H1 (cell line): ENCODE data around the gene KRTAP4-2. TPM values are rescaled to one million over a fixed set of nuclear protein-coding genes. Genes with fewer than 3 reads are reported as not detected.

Experiments used
- CTCF ChIA-PET: fragments of 300-600 bp; sonication (Branson Sonifier 250); formaldehyde crosslinking; loops from one replicate; lab custom pipeline; 2021; ENCODE audit not compliant: partially characterized antibody; lab: Charles Lee
- POLR2A ChIA-PET: fragments of 300-600 bp; sonication (Branson Sonifier 250); formaldehyde crosslinking; loops from one replicate; lab custom pipeline; 2021; ENCODE audit warnings: inconsistent platforms; ENCODE audit not compliant: partially characterized antibody; lab: Charles Lee
- DNase-seq, 2 experiments: peaks; one replicate each; pipeline versions ENCODE4 v3.0.0 to v3.0.0-alpha.2; 2010 to 2022; ENCODE audit warnings: low spot score in 2 of 2, low read depth in 1 of 2, mixed read lengths in 1 of 2
- FAIRE-seq: peaks from 2 replicates; lab custom pipeline; 2011; peaks lifted over from hg19 to GRCh38; lab: Jason Lieb, UNC
- H2AFZ ChIP-seq: 2 replicates; pipeline ENCODE4 v1.8.1; 2012; ENCODE audit warnings: low read length, inconsistent platforms
- H2AK5ac ChIP-seq: 2 replicates; pipeline ENCODE4 v1.6.1; 2013; ENCODE audit warnings: low read depth, low read length
- H2BK120ac ChIP-seq: replicated peaks from 2 replicates; pipeline ENCODE3; 2013; ENCODE audit warnings: low read depth, low read length, inconsistent platforms
- H2BK12ac ChIP-seq: 2 replicates; pipeline ENCODE4 v1.6.1; 2013; ENCODE audit warnings: low read depth, low read length
- H2BK15ac ChIP-seq: 2 replicates; pipeline ENCODE4 v1.6.1; 2013; ENCODE audit warnings: low read length
- H2BK20ac ChIP-seq: 2 replicates; pipeline ENCODE4 v1.6.1; 2013; ENCODE audit warnings: low read length
- H2BK5ac ChIP-seq: 2 replicates; pipeline ENCODE4 v1.6.1; 2013; ENCODE audit warnings: low read depth, low read length
- H3K14ac ChIP-seq: 2 replicates; pipeline ENCODE4 v1.6.1; 2013; ENCODE audit warnings: inconsistent platforms; ENCODE audit not compliant: insufficient read length
- H3K18ac ChIP-seq: 2 replicates; pipeline ENCODE4 v1.6.1; 2013; ENCODE audit warnings: low read length; ENCODE audit errors: extremely low read depth
- H3K23ac ChIP-seq: 2 replicates; pipeline ENCODE4 v1.6.1; 2013; ENCODE audit warnings: inconsistent platforms; ENCODE audit not compliant: insufficient read length
- H3K23me2 ChIP-seq: 2 replicates; pipeline ENCODE4 v1.6.1; 2013; ENCODE audit warnings: low read depth, low read length
- H3K27ac ChIP-seq: 2 replicates; pipeline ENCODE4 v1.6.1; 2011; ENCODE audit warnings: low read depth, low read length, inconsistent platforms
- H3K27me3 ChIP-seq, 4 experiments: replicated peaks in 1 of 4; 1 replicate in 1 of 4; 2 replicates in 3 of 4; pipeline versions ENCODE4 v1.6.1 to v1.8.1; 2011 to 2013; ENCODE audit warnings: low read length in 3 of 4, mild to moderate bottlenecking in 3 of 4, inconsistent platforms in 2 of 4, mixed read lengths in 2 of 4, moderate library complexity in 1 of 4; ENCODE audit not compliant: control insufficient read depth in 3 of 4, insufficient read depth in 3 of 4; ENCODE audit errors: extremely low read depth in 1 of 4
- H3K36me3 ChIP-seq, 4 experiments: 2 replicates each; pipeline versions ENCODE4 v1.6.1 to v1.8.1; 2011 to 2013; ENCODE audit warnings: mild to moderate bottlenecking in 4 of 4, low read length in 3 of 4, moderate library complexity in 2 of 4, control low read depth in 1 of 4, inconsistent platforms in 1 of 4; ENCODE audit not compliant: insufficient read depth in 4 of 4, control insufficient read depth in 2 of 4
- H3K4ac ChIP-seq: replicated peaks from 2 replicates; pipeline ENCODE3; 2013; ENCODE audit warnings: low read length, low read depth, mixed read lengths, inconsistent platforms; ENCODE audit not compliant: insufficient read length
- H3K4me1 ChIP-seq, 4 experiments: replicated peaks in 1 of 4; 1 replicate in 1 of 4; 2 replicates in 3 of 4; pipeline versions ENCODE4 v1.6.1 to v1.8.1; 2011 to 2013; ENCODE audit warnings: low read length in 3 of 4, inconsistent platforms in 2 of 4, mixed read lengths in 1 of 4; ENCODE audit not compliant: insufficient read depth in 4 of 4, control insufficient read depth in 3 of 4
- H3K4me2 ChIP-seq, 2 experiments: 2 replicates each; pipeline versions ENCODE4 v1.6.1 to v1.8.1; 2011 to 2013; ENCODE audit warnings: low read depth in 2 of 2, low read length in 2 of 2, control low read depth in 1 of 2, inconsistent platforms in 1 of 2, mild to moderate bottlenecking in 1 of 2; ENCODE audit not compliant: insufficient read depth in 1 of 2
- H3K4me3 ChIP-seq, 4 experiments: fragments of 200-600, 300-600 bp in 1 of 4; sonication (generic), shearing (Covaris generic), sonication (Bioruptor Twin) in 1 of 4; 2 replicates each; pipeline versions ENCODE4 v1.5.1 to v1.8.1; 2011 to 2016; ENCODE audit warnings: low read length in 4 of 4, low read depth in 3 of 4, control low read depth in 2 of 4, inconsistent platforms in 2 of 4, mild to moderate bottlenecking in 2 of 4, mixed read lengths in 1 of 4, moderate library complexity in 1 of 4; ENCODE audit not compliant: insufficient read depth in 2 of 4; ENCODE audit errors: extremely low read depth in 1 of 4
- H3K56ac ChIP-seq: replicated peaks from 2 replicates; pipeline ENCODE3; 2013; ENCODE audit warnings: low read depth, mild to moderate bottlenecking, mixed read lengths, low read length, inconsistent platforms; ENCODE audit not compliant: insufficient read length
- H3K79me1 ChIP-seq: 2 replicates; pipeline ENCODE4 v1.6.1; 2013; ENCODE audit warnings: low read depth, low read length, control low read depth
- H3K79me2 ChIP-seq, 2 experiments: 2 replicates each; pipeline versions ENCODE4 v1.6.1 to v1.8.1; 2012 to 2013; ENCODE audit warnings: low read length in 2 of 2, mild to moderate bottlenecking in 2 of 2, inconsistent platforms in 1 of 2; ENCODE audit not compliant: insufficient read depth in 2 of 2, control insufficient read depth in 1 of 2
- H3K9ac ChIP-seq, 4 experiments: replicated peaks in 1 of 4; 1 replicate in 1 of 4; 2 replicates in 3 of 4; pipeline versions ENCODE4 v1.6.1 to v1.8.1; 2011 to 2013; ENCODE audit warnings: low read depth in 3 of 4, low read length in 3 of 4, control low read depth in 2 of 4, mild to moderate bottlenecking in 2 of 4, moderate library complexity in 2 of 4, inconsistent platforms in 1 of 4; ENCODE audit errors: extremely low read depth in 1 of 4
- H3K9me3 ChIP-seq, 2 experiments: 2 replicates each; pipeline versions ENCODE4 v1.6.1 to v1.8.1; 2012 to 2013; ENCODE audit warnings: mild to moderate bottlenecking in 2 of 2, moderate library complexity in 2 of 2, control low read depth in 1 of 2, inconsistent platforms in 1 of 2, low read depth in 1 of 2, low read length in 1 of 2, mixed read lengths in 1 of 2; ENCODE audit not compliant: insufficient read depth in 2 of 2
- H4K20me1 ChIP-seq, 2 experiments: replicated peaks in 1 of 2; 2 replicates each; pipeline versions ENCODE3 to v1.8.1; 2011 to 2013; ENCODE audit warnings: inconsistent platforms in 2 of 2, low read length in 2 of 2, mild to moderate bottlenecking in 1 of 2; ENCODE audit not compliant: insufficient read depth in 2 of 2, control insufficient read depth in 1 of 2
- H4K5ac ChIP-seq: 2 replicates; pipeline ENCODE4 v1.6.1; 2013; ENCODE audit warnings: low read length, low read depth, mixed read lengths, inconsistent platforms; ENCODE audit not compliant: insufficient read length
- H4K8ac ChIP-seq: 2 replicates; pipeline ENCODE4 v1.8.0; 2013; ENCODE audit warnings: mild to moderate bottlenecking, moderate library complexity, low read length, inconsistent platforms; ENCODE audit not compliant: insufficient read depth; ENCODE audit errors: extremely low read depth
- H4K91ac ChIP-seq: replicated peaks from 2 replicates; pipeline ENCODE3; 2013; ENCODE audit warnings: low read length, mixed read lengths, inconsistent platforms; ENCODE audit not compliant: insufficient read length
- CTCF ChIP-seq, 3 experiments: IDR thresholded peaks; 1 replicate in 2 of 3; 2 replicates in 1 of 3; pipeline versions ENCODE4 v1.5.1 to v1.6.1; 2011; ENCODE audit warnings: low read length in 3 of 3, mild to moderate bottlenecking in 3 of 3, inconsistent platforms in 2 of 3, low read depth in 1 of 3, moderate library complexity in 1 of 3; ENCODE audit not compliant: insufficient read depth in 1 of 3; ENCODE audit errors: control extremely low read depth in 1 of 3
- EP300 ChIP-seq, 2 experiments: IDR thresholded peaks; 1 replicate in 1 of 2; 2 replicates in 1 of 2; pipeline ENCODE4 v1.6.1; 2011 to 2012; ENCODE audit warnings: low read depth in 2 of 2, low read length in 2 of 2, mild to moderate bottlenecking in 2 of 2, borderline replicate concordance in 1 of 2, inconsistent platforms in 1 of 2, moderate library complexity in 1 of 2
- GABPA ChIP-seq: IDR thresholded peaks from 2 replicates; pipeline ENCODE4 v1.6.1; 2011; ENCODE audit warnings: mild to moderate bottlenecking, low read length, moderate library complexity, borderline replicate concordance; ENCODE audit not compliant: insufficient read depth
- HDAC6 ChIP-seq: IDR thresholded peaks from one replicate; pipeline ENCODE4 v1.7.1; 2012; ENCODE audit warnings: low read depth, mild to moderate bottlenecking, inconsistent platforms, low read length, moderate library complexity
- KDM1A ChIP-seq: fragments of 200-600, 300-600 bp; sonication (generic); IDR thresholded peaks from 2 replicates; pipeline ENCODE4 v1.7.1; 2016; ENCODE audit warnings: mild to moderate bottlenecking, low read length, borderline replicate concordance
- SAP30 ChIP-seq: fragments of 300-600 bp; sonication (generic); IDR thresholded peaks from 2 replicates; pipeline ENCODE4 v1.7.1; 2012; ENCODE audit warnings: low read length, moderate library complexity, mild to moderate bottlenecking, inconsistent platforms; ENCODE audit not compliant: insufficient read depth, insufficient replicate concordance
- SP1 ChIP-seq: IDR thresholded peaks from 2 replicates; pipeline ENCODE4 v1.6.1; 2011; ENCODE audit warnings: low read depth, low read length
- WGBS, 2 experiments: shearing (Covaris generic) in 1 of 2; methylation state at CpG; one replicate each; pipeline versions ENCODE4 v1.1.6 to v1.1.7; 2013 to 2015; ENCODE audit warnings: low lambda C conversion rate in 2 of 2, mixed read lengths in 2 of 2, inconsistent platforms in 1 of 2, low coverage in 1 of 2, missing lambda C conversion rate in 1 of 2; ENCODE audit not compliant: insufficient replicate concordance in 2 of 2, insufficient coverage in 1 of 2, insufficient read length in 1 of 2; ENCODE audit errors: extremely low coverage in 1 of 2, missing lambda C conversion rate in 1 of 2; 5-methylcytosine and 5-hydroxymethylcytosine counted together
- polyA plus RNA-seq, 7 experiments: library from polyadenylated mRNA; depleted of rRNA in 3 of 7; stranded (reverse) in 5 of 7; unstranded in 2 of 7; fragments of >200 nt in 5 of 7; fragments of 200-250 nt in 2 of 7; gene quantifications; 1 replicate in 5 of 7; 2 replicates in 1 of 7; 4 replicates in 1 of 7; pipeline versions ENCODE4 v1.2.1 to v1.2.3, GENCODE V29; 2011 to 2013; ENCODE audit warnings: missing spikeins in 2 of 7, mixed read lengths in 2 of 7
- total RNA-seq: library from RNA; stranded (reverse); fragmentation: NEBNext Ultra II Directional; extraction: Animal tissue kit (Norgen Biotek cat#: 25700); gene quantifications from 2 replicates; pipeline ENCODE4 v1.2.1, GENCODE V29; 2021

KRTAP4-2 gene
- total and polyA plus RNA-seq, 2 of the 8 experiments (the other 6 are each of a cell fraction or from before 2014, with no cell fraction given) = not detected

GRCh38 chr17:41176744-41177387, 1.2 kb downstream of the KRTAP4-2 start:
- no peak overlapping the region for H3K27ac ChIP-seq
- H3K79me1 ChIP-seq = no peaks in the 10 kb centered on the region
- H3K4me2 ChIP-seq = no peak overlapping the region
- WGBS, 2 experiments = 91% methylated on average over 3 of the region's 3 CpGs; no CpG with 5 or more reads in 1 of the 2 experiments
- H2BK20ac ChIP-seq = no peak overlapping the region
- no peak overlapping the region for H4K8ac ChIP-seq
- H3K23me2 ChIP-seq = no peaks in the 10 kb centered on the region
- no peak overlapping the region for H2BK12ac ChIP-seq
- DNase-seq (no peak), FAIRE-seq (no peak)
- TF ChIP-seq SP1 (no peak), KDM1A (no peak), SAP30 (no peak), HDAC6 (no peak), EP300 (IDR thresholded peaks at IDR 0.05; ENCODE audit: borderline replicate concordance in 1 of 2, low read depth in 2 of 2, low read length in 2 of 2) (no peak), CTCF (IDR thresholded peaks at IDR 0.05; ENCODE audit: control extremely low read depth in 1 of 3, insufficient read depth in 1 of 3, low read depth in 1 of 3, low read length in 3 of 3) (no peak), GABPA (no peak)
- no peak overlapping the region for H3K56ac ChIP-seq
- no peak overlapping the region for H3K9ac ChIP-seq
- CTCF ChIA-PET = interaction anchor here (0.7 to 0.8 kb wide), 2 partner anchors 147 to 151 kb away, joined by 3 read pairs; no protein-coding TSS in a partner anchor
- H3K79me2 ChIP-seq = no peaks in the 10 kb centered on the region
- H4K91ac ChIP-seq = no peak overlapping the region
- H4K5ac ChIP-seq = no peak overlapping the region
- H3K4me1 ChIP-seq = no peaks in the 10 kb centered on the region
- H3K23ac ChIP-seq = no peak overlapping the region
- H2BK5ac ChIP-seq = no peak overlapping the region
- H2AFZ ChIP-seq = no peak overlapping the region
- no peak overlapping the region for H3K18ac ChIP-seq
- no peaks in the 10 kb centered on the region for H3K36me3 ChIP-seq
- H3K27me3 ChIP-seq = no peaks in the 10 kb centered on the region
- no peak overlapping the region for H2BK15ac ChIP-seq
- POLR2A ChIA-PET = no interaction called here
- no peak overlapping the region for H3K4me3 ChIP-seq
- no peak overlapping the region for H2AK5ac ChIP-seq
- H2BK120ac ChIP-seq = no peak overlapping the region
- no peak overlapping the region for H3K4ac ChIP-seq
- no peaks in the 10 kb centered on the region for H4K20me1 ChIP-seq
- no peaks in the 10 kb centered on the region for H3K9me3 ChIP-seq
- no peak overlapping the region for H3K14ac ChIP-seq
